Measurements from ENCODE around the gene TBCK. TPM values are rescaled to one million over a fixed set of nuclear protein-coding genes. Genes with fewer than 3 reads are reported as not detected.

The TBCK gene
- total and polyA plus RNA-seq, 9 of the 15 experiments (the other 6 are each of a cell fraction or from before 2014, with no cell fraction given): 5.3 to 26.6 (median 16.2) TPM

GRCh38 chr4:106301393-106302061, 14.5 kb downstream of the TBCK start:
- 80% methylated on average over 2 of the region's 2 CpGs for WGBS (ENCODE audit: insufficient coverage, low coverage, missing lambda C conversion rate)
- H2AFZ ChIP-seq (ENCODE audit: low read depth, low read length): no peak overlapping the region
- H3K27ac ChIP-seq (ENCODE audit: extremely low read depth, low read depth, low read length): no peak overlapping the region
- intact Hi-C loops (cut with micrococcal nuclease) (no loop called here), in situ Hi-C loops (cut with MboI) (loop anchor here (25.0 kb wide), 1 partner anchor 1411 kb away; the partner anchor contains the start of gene PAPSS1)
- no peak overlapping the region for H3K9ac ChIP-seq (ENCODE audit: insufficient read depth in 1 of 2, low read depth in 2 of 2, low read length in 2 of 2)
- no peaks in the 10 kb centered on the region for H3K9me3 ChIP-seq (replicated peaks; ENCODE audit: control insufficient read depth, insufficient read depth, low read depth, low read length)
- peaks cover 4% of the 10 kb centered on the region for H3K9me1 ChIP-seq (ENCODE audit: control insufficient read depth, insufficient read depth, low read length)
- CTCF ChIA-PET (ENCODE audit: low intra/inter-chr PET ratio): no interaction called here
- DNase-seq (ENCODE audit: extremely low read depth in 1 of 4, low spot score in 3 of 4) (no peak), FAIRE-seq (no peak), ATAC-seq (no peak)
- H3K4me3 ChIP-seq: no peak overlapping the region
- no peaks in the 10 kb centered on the region for H4K20me1 ChIP-seq (replicated peaks; ENCODE audit: control insufficient read depth, insufficient read depth, low read length)
- peaks cover 2% of the 10 kb centered on the region; the same call in 1 of the 3 replicates for H3K79me2 ChIP-seq (ENCODE audit: control insufficient read depth, insufficient read depth, low read length)
- peaks cover 40% of the 10 kb centered on the region; the same call in 2 of the 3 replicates for H3K36me3 ChIP-seq (ENCODE audit: control insufficient read depth, insufficient read depth, low read length)
- BruUV-seq (replicated peaks): no TSS peak
- no peaks in the 10 kb centered on the region for H3K27me3 ChIP-seq (ENCODE audit: control insufficient read depth in 2 of 2, insufficient read depth in 2 of 2, low read length in 2 of 2)
- POLR2A ChIA-PET: no interaction called here
- H3K4me2 ChIP-seq (ENCODE audit: insufficient read depth, low read length): no peak overlapping the region
- peaks cover 0 to 16% of the 10 kb centered on the region in 2 experiments; a peak in 3 of 5 replicates for H3K4me1 ChIP-seq (replicated peaks in 1 of 2; ENCODE audit: control insufficient read depth in 2 of 2, insufficient read depth in 2 of 2, low read length in 2 of 2)
- TF ChIP-seq ZNF316 (IDR thresholded peaks at IDR 0.05): peak; percentile 68
- peak; percentile 33; the same call in 1 of the 2 replicates for TF ChIP-seq C11orf30 (IDR thresholded peaks at IDR 0.05; ENCODE audit: low read depth)
- TF ChIP-seq HLTF (IDR thresholded peaks at IDR 0.05): no peak
- no peak for TF ChIP-seq TEAD1 (CRISPR knock-in tag; IDR thresholded peaks at IDR 0.05)
- TF ChIP-seq HCFC1 (IDR thresholded peaks at IDR 0.05; ENCODE audit: low read depth, low read length): no peak
- TF ChIP-seq SMARCA5 (IDR thresholded peaks at IDR 0.05): no peak
- no peak for TF ChIP-seq ASH1L (IDR thresholded peaks at IDR 0.05; ENCODE audit: borderline replicate concordance, low read depth, partially characterized antibody)
- 0 out of 2 replicates have a peak, but pooled peaks have one; percentile 6 for TF ChIP-seq MAFF (IDR thresholded peaks at IDR 0.05; ENCODE audit: low read length)

Data from K562 (cell line).